K562 (cell line): ENCODE data around the gene RAMP2. TPM values are rescaled to one million over a fixed set of nuclear protein-coding genes. Genes with fewer than 3 reads are reported as not detected.

Experiments
- CBX1 ChIP-seq: sonication (generic); IDR thresholded peaks from 2 replicates; pipeline ENCODE4 v1.6.1; 2016; ENCODE audit warnings: antibody characterized with exemption, low read depth, mild to moderate bottlenecking
- CEBPB ChIP-seq: fragments of 450-650 bp; IDR thresholded peaks from 2 replicates; pipeline ENCODE4 v1.6.1; 2016; ENCODE audit warnings: missing genetic modification characterization, missing compliant biosample characterization
- ELF2 ChIP-seq: fragments of 250-450 bp; sonication (Bioruptor Pico); IDR thresholded peaks from 2 replicates; pipeline ENCODE4 v1.5.0; 2021; ENCODE audit warnings: mild to moderate bottlenecking
- FUS ChIP-seq: fragments of 200-400 bp; formaldehyde crosslinking; optimal IDR thresholded peaks from 2 replicates; pipeline ENCODE3; 2017; ENCODE audit warnings: low read depth, low read length
- GATA2 ChIP-seq: sonication (generic); formaldehyde crosslinking; IDR thresholded peaks from 2 replicates; pipeline ENCODE4 v1.4.0; 2020; ENCODE audit warnings: mild to moderate bottlenecking, missing genetic modification reagents
- HMBOX1 ChIP-seq: sonication (generic); IDR thresholded peaks from 2 replicates; pipeline ENCODE4 v1.6.1; 2016
- MNT ChIP-seq, 2 experiments: fragments of 450-650 bp; conservative IDR thresholded peaks; 2 replicates each; pipeline ENCODE4 v1.6.1; 2017; ENCODE audit warnings: mild to moderate bottlenecking in 2 of 2, moderate library complexity in 2 of 2
- MXD1 ChIP-seq: fragments of 250-450 bp; sonication (Bioruptor Pico); IDR thresholded peaks from 2 replicates; pipeline ENCODE4 v1.8.0; 2021; ENCODE audit warnings: borderline replicate concordance, mild to moderate bottlenecking, moderate library complexity; ENCODE audit not compliant: poor library complexity, severe bottlenecking
- MYBL2 ChIP-seq, 2 experiments: fragments of 450-650 bp in 1 of 2; sonication (generic) in 1 of 2; formaldehyde crosslinking in 1 of 2; IDR thresholded peaks; 2 replicates each; pipeline versions ENCODE4 v1.6.1 to v1.8.1; 2017 to 2022; ENCODE audit warnings: borderline replicate concordance in 1 of 2, inconsistent platforms in 1 of 2, low read depth in 1 of 2, mild to moderate bottlenecking in 1 of 2, missing genetic modification reagents in 1 of 2, moderate library complexity in 1 of 2
- PHB ChIP-seq: fragments of 250-450 bp; sonication (Bioruptor Pico); IDR thresholded peaks from 2 replicates; pipeline ENCODE4 v1.5.0; 2021
- PRPF4 ChIP-seq: fragments of 200-400 bp; formaldehyde crosslinking; IDR thresholded peaks from one replicate; pipeline ENCODE4 v1.6.1; 2017; ENCODE audit warnings: low read length, low read depth, mild to moderate bottlenecking; ENCODE audit not compliant: insufficient read depth, poor library complexity, severe bottlenecking
- SIRT6 ChIP-seq: IDR thresholded peaks from one replicate; pipeline ENCODE4 v1.6.1; 2012; ENCODE audit warnings: low read depth, mild to moderate bottlenecking, control low read depth, inconsistent platforms, low read length, moderate library complexity
- STAT5B ChIP-seq: fragments of 250-450 bp; sonication (Bioruptor Pico); IDR thresholded peaks from 2 replicates; pipeline ENCODE4 v1.8.0; 2021; ENCODE audit warnings: mild to moderate bottlenecking, inconsistent platforms
- TBL1XR1 ChIP-seq, 2 experiments: IDR thresholded peaks; 2 replicates each; pipeline ENCODE4 v1.6.1; 2012; ENCODE audit warnings: improper control_type of control experiment in 2 of 2, low read length in 2 of 2, mild to moderate bottlenecking in 1 of 2
- ZKSCAN8 ChIP-seq: fragments of 200-800 bp; sonication (Bioruptor generic); IDR thresholded peaks from 2 replicates; pipeline ENCODE4 v1.6.1; 2016; ENCODE audit warnings: missing genetic modification characterization, missing compliant biosample characterization
- ZNF23 ChIP-seq: fragments of 250-450 bp; sonication (Bioruptor Pico); IDR thresholded peaks from 2 replicates; pipeline ENCODE4 v1.4.0; 2020; ENCODE audit warnings: mild to moderate bottlenecking
- ZNF253 ChIP-seq: fragments of 250-450 bp; sonication (Bioruptor Pico); conservative IDR thresholded peaks from 2 replicates; pipeline ENCODE4 v1.6.1; 2021; ENCODE audit warnings: mild to moderate bottlenecking
- ZNF511 ChIP-seq: sonication (generic); formaldehyde crosslinking; IDR thresholded peaks from 2 replicates; pipeline ENCODE4 v1.8.0; 2022; ENCODE audit warnings: mild to moderate bottlenecking, missing genetic modification reagents
- ZNF57 ChIP-seq: fragments of 450-650 bp; formaldehyde crosslinking; IDR thresholded peaks from 2 replicates; pipeline ENCODE4 v1.4.0; 2020; ENCODE audit warnings: mild to moderate bottlenecking, moderate library complexity
- ZNF583 ChIP-seq: fragments of 250-450 bp; sonication (Bioruptor Pico); IDR thresholded peaks from 2 replicates; pipeline ENCODE4 v1.4.0; 2020
- polyA plus RNA-seq, 8 experiments: library from polyadenylated mRNA; depleted of rRNA in 4 of 8; stranded (reverse) in 5 of 8; unstranded in 3 of 8; fragments of >200 nt; fragmentation: Nextera tagmentation in 2 of 8; fragmentation: Illumina TruSeq in 1 of 8; extraction: Ambion mirVana in 2 of 8; extraction: Trizol in 1 of 8; gene quantifications; 2 replicates each; pipeline versions ENCODE4 v1.2.1 to v1.2.3, GENCODE V29; 2011 to 2014; ENCODE audit warnings: inconsistent platforms in 1 of 8, missing spikeins in 1 of 8
- total RNA-seq, 7 experiments: library from RNA; depleted of rRNA in 6 of 7; stranded (reverse); fragments of >200 nt in 6 of 7; fragmentation: Illumina TruSeq in 2 of 7; extraction: Trizol in 2 of 7; gene quantifications; 2 replicates each; pipeline versions ENCODE4 v1.2.1 to v1.2.3, GENCODE V29; 2011 to 2021; ENCODE audit warnings: low replicate concordance in 1 of 7
- TF ChIP-seq, protein P1 (sequence below): fragments of 250-450 bp; sonication (Bioruptor Pico); IDR thresholded peaks from 2 replicates; pipeline ENCODE4 v1.8.0; 2022; ENCODE audit warnings: moderate library complexity, mild to moderate bottlenecking, inconsistent platforms
- TF ChIP-seq, protein P2 (sequence below): conservative IDR thresholded peaks from 2 replicates; pipeline ENCODE4 v1.6.1; 2011; ENCODE audit warnings: low read depth, mild to moderate bottlenecking, low read length; ENCODE audit not compliant: control insufficient read depth

Gene RAMP2
- total and polyA plus RNA-seq, 9 of the 15 experiments (the other 6 are each of a cell fraction or from before 2014, with no cell fraction given): not detected

DNA sequence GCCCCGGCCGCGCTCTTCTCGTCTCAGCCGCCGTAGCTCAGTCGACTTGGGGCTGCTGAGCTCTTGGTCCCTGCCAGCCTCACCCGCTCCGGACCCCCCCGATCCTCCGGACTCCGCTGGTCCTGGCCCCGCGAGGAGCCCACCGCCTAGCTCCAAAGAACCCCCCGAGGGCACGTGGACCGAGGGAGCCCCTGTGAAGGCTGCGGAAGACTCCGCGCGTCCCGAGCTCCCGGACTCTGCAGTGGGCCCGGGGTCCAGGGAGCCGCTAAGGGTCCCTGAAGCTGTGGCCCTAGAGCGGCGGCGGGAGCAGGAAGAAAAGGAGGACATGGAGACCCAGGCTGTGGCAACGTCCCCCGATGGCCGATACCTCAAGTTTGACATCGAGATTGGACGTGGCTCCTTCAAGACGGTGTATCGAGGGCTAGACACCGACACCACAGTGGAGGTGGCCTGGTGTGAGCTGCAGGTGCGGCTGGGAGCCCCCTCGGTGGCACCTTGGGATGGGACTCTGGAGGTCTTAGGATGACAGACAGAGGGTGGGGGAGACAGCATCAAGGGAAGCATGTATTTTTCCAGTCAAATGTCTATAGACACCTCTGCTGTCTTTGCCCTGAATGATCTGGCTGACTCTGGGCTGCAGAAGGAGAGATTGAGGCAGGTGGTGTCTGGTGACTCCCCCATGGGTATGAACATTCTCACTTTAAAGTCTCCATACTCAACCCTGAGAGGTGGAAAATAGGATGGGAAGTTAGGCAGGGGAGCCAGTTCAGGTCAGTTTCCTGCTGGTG, 20.0 kb downstream of the RAMP2 start (continued):
- TF ChIP-seq MNT (conservative IDR thresholded peaks at IDR 0.05) (no peak), ZNF253 (CRISPR knock-in tag) (no peak), ZNF511 (no peak), MYBL2 (IDR thresholded peaks at IDR 0.05; ENCODE audit: low read depth) (no peak), MYBL2 (CRISPR knock-in tag; IDR thresholded peaks at IDR 0.05; ENCODE audit: borderline replicate concordance) (no peak), ZNF57 (CRISPR knock-in tag) (no peak), ZNF583 (CRISPR knock-in tag) (no peak), CEBPB (no peak), GATA2 (no peak), SIRT6 (no peak), HMBOX1 (no peak), MXD1 (CRISPR knock-in tag) (no peak), FUS (no peak), TBL1XR1 (IDR thresholded peaks at IDR 0.05; ENCODE audit: low read length in 2 of 2) (no peak), CBX1 (no peak), PRPF4 (no peak), ELF2 (CRISPR knock-in tag) (no peak), STAT5B (no peak), ZKSCAN8 (no peak), PHB (CRISPR knock-in tag) (peak; percentile 12; the same call in 1 of the 2 replicates), ZNF23 (CRISPR knock-in tag) (no peak)
- TF ChIP-seq, protein P1, sequence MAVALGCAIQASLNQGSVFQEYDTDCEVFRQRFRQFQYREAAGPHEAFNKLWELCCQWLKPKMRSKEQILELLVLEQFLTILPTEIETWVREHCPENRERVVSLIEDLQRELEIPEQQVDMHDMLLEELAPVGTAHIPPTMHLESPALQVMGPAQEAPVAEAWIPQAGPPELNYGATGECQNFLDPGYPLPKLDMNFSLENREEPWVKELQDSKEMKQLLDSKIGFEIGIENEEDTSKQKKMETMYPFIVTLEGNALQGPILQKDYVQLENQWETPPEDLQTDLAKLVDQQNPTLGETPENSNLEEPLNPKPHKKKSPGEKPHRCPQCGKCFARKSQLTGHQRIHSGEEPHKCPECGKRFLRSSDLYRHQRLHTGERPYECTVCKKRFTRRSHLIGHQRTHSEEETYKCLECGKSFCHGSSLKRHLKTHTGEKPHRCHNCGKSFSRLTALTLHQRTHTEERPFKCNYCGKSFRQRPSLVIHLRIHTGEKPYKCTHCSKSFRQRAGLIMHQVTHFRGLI: no peak
- TF ChIP-seq, protein P2, sequence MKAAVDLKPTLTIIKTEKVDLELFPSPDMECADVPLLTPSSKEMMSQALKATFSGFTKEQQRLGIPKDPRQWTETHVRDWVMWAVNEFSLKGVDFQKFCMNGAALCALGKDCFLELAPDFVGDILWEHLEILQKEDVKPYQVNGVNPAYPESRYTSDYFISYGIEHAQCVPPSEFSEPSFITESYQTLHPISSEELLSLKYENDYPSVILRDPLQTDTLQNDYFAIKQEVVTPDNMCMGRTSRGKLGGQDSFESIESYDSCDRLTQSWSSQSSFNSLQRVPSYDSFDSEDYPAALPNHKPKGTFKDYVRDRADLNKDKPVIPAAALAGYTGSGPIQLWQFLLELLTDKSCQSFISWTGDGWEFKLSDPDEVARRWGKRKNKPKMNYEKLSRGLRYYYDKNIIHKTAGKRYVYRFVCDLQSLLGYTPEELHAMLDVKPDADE: 0 out of 2 replicates have a peak, but pooled peaks have one; percentile 21
